Gastroesophageal sphincter (tissue), 3 donors: ENCODE measurements around the gene CERS1.

Experiments
- POLR2A ChIP-seq, 2 donors: fragments of 450-650 bp; IDR thresholded peaks; one replicate each; pipeline ENCODE4 v1.6.1; 2017; ENCODE audit warnings: antibody characterized with exemption in 2 of 2, mild to moderate bottlenecking in 2 of 2, moderate library complexity in 1 of 2
- POLR2AphosphoS5 ChIP-seq: sonication (generic); formaldehyde crosslinking; IDR thresholded peaks from one replicate; pipeline ENCODE4 v1.6.1; 2017; ENCODE audit warnings: antibody characterized with exemption
- TF ChIP-seq, protein P1 (sequence below), 4 experiments: fragments of 200-600 bp in 2 of 4; fragments of 450-650 bp in 2 of 4; sonication (generic) in 1 of 4; IDR thresholded peaks; one replicate each; pipeline ENCODE4 v1.5.1; 2017 to 2019; ENCODE audit warnings: antibody characterized with exemption in 4 of 4, mild to moderate bottlenecking in 2 of 4, moderate library complexity in 2 of 4

DNA sequence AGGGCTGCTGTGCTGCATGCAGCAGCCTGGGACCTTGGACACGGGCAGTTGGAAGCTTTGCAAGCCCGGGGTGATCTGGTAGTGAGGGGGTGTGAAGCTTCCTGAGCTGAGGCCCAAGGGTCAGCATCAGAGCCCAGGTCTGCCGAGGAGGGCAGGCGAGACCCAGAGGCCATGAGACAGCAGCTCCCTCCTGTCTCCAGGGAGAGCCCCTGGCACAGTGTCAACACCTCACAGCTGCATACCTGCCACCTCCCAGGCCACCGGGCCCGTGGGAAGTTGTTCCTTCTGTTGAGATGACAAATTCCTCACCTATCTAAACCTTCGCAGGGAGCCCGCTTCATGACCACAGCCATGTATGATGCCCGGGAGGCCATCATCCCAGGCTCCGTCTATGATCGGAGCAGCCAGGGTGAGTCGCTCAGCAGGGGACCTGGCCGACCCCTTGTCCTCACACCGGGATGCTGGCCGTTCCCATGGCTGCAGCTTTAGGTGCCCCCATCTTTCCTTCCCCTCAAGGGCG, 32.1 kb downstream of the CERS1 start:
- TF ChIP-seq, protein P1, sequence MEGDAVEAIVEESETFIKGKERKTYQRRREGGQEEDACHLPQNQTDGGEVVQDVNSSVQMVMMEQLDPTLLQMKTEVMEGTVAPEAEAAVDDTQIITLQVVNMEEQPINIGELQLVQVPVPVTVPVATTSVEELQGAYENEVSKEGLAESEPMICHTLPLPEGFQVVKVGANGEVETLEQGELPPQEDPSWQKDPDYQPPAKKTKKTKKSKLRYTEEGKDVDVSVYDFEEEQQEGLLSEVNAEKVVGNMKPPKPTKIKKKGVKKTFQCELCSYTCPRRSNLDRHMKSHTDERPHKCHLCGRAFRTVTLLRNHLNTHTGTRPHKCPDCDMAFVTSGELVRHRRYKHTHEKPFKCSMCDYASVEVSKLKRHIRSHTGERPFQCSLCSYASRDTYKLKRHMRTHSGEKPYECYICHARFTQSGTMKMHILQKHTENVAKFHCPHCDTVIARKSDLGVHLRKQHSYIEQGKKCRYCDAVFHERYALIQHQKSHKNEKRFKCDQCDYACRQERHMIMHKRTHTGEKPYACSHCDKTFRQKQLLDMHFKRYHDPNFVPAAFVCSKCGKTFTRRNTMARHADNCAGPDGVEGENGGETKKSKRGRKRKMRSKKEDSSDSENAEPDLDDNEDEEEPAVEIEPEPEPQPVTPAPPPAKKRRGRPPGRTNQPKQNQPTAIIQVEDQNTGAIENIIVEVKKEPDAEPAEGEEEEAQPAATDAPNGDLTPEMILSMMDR (IDR thresholded peaks at IDR 0.05), result no peak
- TF ChIP-seq POLR2AphosphoS5 (no peak), POLR2A (IDR thresholded peaks at IDR 0.05) (no peak)
